Stimulated activated CD8-positive, alpha-beta memory T cell treated with anti-CD3 and anti-CD28 coated beads, Interleukin-12 subunit alpha, Interleukin-12 subunit beta, amount 100 ng/mL, for 24 hours (primary cell): Measurements from ENCODE around the gene DUSP16.
"Not testable (repeated sequence)": the region's sequence is repeated elsewhere in the genome, so short reads cannot be mapped to it uniquely, and the experiment has no call there.

Experiments
- DNase-seq: peaks from one replicate; pipeline ENCODE4 v3.0.0-alpha.2; 2020; ENCODE audit errors: extremely low read depth

The DUSP16 gene

DNA sequence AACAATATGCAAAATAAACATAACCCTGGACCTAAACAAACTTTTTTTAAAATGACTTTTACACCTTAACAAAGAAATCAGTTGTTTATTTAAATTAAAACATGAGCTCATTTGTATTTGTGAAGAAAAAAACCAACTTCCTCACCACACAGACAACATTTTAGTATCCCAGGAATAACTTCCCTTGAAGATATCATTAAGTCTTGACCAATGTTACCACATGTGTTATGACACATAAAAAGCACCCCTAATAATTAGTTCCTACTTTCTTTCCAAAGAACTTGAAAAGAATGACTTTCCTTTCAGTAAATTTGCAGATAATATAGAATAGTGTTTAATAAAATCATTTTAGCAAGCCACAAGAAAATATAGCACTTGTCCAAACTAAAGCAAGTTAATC lies 42.4 kb downstream of the DUSP16 start:
- DNase-seq = no peak

DNA sequence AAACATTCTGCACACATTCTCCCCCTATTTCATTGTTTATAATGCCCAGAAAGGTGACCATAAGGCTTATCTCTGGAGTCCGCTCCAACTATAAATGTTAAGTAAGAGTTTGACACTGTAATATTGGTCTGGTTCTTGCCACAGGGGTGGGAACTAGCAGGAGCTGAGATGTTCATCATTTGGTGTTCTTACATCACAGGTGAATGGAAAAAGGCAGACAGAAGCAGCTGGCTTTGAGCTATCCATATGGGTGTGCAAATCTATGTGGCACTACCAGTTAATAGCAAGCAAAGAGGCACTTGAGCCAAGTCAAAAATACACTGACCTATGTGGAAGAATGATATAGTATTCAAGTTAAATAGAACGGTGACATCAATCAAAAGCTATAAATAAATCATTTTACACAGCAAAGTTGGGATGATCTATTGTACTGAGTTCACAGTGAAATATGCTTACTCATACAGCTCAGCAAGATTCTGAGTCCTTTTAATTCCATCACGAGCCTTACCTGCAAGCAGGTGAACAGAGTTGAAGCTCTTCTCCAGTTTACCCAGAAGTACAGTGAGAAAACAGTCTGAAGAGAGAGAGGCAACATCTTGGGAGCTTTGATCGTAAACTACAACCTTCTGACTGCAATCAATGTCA lies 43.2 kb downstream of the DUSP16 start:
- no peak for DNase-seq

DNA sequence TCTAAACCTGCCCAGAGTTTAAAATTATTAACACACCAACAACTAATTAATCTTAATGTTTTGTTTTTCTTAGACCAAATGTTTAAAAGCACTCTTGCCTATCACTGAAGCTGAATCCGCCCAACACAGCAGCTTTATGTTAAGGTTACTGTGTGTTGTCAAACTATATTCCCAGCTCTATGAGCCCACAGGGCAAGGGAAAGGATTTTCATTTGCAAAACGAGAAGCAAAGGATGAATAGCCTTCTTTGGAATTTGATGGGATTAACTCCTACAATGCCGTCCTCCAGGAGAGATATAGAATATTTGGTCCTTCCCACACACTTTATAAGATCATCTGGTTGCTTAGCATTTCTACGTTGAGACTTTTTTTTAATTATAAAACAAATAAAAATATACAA lies 43.7 kb downstream of the DUSP16 start:
- no peak for DNase-seq

- no peak for DNase-seq
These were observed 44.2 kb downstream of the DUSP16 start for GRCh38 chr12:12518464-12518845.

DNA sequence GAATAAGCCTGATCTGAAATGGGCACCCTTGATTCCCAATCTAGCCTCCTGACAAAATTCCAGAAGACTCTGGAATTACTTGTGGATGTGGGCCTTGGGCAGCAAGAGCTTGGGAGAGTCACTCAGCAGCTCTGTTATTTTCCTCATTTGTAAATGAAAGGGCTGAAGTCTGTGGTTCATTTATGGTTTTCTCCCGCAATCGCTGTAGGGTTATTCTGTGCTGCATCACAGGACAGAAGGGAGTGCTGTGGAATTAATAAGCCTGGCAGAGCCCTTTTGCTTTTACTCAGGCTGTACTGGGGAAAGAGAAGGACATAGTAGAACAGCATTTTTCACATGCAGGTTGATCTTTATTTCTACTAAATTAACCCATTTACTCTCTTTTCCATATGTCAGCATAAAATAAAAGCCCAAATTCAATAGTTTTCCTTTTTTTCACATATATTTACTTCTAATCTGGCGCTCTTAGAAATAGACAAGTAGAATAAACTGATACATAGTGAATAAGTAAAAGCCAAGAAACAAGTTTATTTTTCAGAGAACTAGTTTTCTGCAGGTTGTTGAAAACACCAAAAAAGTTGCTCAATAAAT lies 49.2 kb downstream of the DUSP16 start:
- DNase-seq = no peak

- no peak for DNase-seq
These were observed 50.6 kb downstream of the DUSP16 start for GRCh38 chr12:12511895-12512711.

GRCh38 chr12:12511021-12511783 lies 51.5 kb downstream of the DUSP16 start:
- no peak for DNase-seq

- DNase-seq = no peak
These were observed 52.1 kb downstream of the DUSP16 start for GRCh38 chr12:12510551-12510950.

GRCh38 chr12:12510141-12510540 lies 52.5 kb downstream of the DUSP16 start:
- DNase-seq = no peak

GRCh38 chr12:12508612-12509011 lies 54.1 kb downstream of the DUSP16 start:
- no peak for DNase-seq

GRCh38 chr12:12507121-12507520 lies 55.5 kb downstream of the DUSP16 start:
- no peak for DNase-seq

GRCh38 chr12:12506496-12506890 lies 56.2 kb downstream of the DUSP16 start:
- DNase-seq = no peak

- no peak for DNase-seq
These were observed 56.8 kb downstream of the DUSP16 start for GRCh38 chr12:12505544-12506495.

DNA sequence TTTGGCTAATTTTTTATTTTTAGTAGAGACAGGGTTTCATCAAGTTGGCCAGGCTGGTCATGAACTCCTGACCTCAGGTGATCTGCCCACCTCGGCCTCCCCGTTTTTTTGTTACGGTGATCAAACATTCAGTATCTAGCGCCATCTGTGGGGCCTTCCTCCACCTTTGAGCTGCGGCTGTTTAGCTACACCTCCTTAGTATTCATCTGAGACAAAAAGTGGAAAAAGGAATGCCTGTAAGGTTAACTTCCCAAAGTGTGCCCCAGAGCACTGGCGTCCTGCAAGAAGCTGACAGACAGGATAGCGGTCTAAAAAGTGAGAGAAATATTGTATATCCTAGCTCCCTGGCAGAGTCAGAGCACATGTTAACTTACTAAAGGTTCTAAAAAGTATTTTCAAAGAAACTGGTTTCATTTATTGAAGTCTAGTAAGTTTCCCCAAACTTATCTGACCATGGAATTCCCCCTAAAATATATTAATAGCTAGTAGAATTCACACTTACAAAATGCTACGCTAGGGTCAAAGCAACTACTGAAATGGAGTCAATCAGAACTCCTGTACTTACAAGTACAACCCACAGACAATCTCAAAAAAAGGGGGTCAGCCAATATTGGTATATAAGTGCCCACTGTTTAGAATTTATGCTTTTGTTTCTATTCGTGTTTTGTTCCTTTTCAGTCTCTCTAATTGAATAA lies 59.1 kb downstream of the DUSP16 start:
- DNase-seq = no peak

- no peak for DNase-seq
These were observed 59.9 kb downstream of the DUSP16 start for GRCh38 chr12:12502815-12503151.

DNA sequence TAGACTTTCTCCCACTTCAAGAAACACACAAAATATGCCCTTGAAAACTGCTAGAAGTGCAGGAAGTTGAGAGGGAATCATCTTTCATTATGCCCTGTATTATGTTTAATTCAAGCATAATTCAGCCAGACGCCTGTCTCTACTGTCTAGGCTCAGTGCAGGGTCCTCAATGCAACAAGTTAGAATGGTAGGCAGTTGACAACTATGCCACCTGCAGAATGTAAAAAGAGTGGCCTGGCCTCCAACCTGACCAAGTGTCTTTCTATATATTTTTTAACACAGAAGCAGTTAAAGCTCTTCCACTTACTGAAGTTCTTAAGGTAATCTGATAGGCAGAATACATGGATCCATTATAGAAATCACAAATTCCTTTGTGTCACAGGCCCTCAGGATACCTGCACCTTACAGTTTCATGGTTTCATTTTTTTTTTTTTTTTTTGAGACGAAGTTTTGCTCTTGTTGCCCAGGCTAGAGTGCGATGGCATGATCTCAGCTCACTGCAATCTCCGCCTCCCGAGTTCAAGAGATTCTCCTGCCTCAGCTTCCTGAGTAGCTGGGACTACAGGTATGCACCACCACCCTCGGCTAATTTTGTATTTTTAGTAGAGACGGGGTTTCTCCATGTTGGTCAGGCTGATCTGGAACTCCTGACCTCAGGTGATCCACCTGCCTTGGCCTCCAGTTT lies 60.4 kb downstream of the DUSP16 start:
- DNase-seq = not testable (repeated sequence)

DNA sequence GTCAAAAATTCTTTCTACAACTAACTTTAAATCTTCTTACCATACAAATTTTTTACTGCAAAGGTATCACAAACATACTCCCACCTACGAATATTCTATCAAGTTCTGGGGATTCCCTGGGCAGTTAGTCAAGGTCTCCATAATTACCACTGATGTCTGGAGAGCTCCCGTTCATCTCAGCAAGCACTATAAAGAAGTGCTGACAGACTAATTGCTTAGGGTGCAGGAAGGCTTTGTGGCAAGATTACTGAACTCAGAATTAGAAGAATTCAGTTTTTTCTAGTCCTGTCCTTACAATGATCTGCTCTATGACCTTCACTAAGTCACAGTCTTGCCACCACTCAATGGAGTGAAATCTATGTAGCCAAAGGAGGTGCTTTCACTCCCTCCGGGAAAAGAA lies 61.5 kb downstream of the DUSP16 start:
- no peak for DNase-seq

DNA sequence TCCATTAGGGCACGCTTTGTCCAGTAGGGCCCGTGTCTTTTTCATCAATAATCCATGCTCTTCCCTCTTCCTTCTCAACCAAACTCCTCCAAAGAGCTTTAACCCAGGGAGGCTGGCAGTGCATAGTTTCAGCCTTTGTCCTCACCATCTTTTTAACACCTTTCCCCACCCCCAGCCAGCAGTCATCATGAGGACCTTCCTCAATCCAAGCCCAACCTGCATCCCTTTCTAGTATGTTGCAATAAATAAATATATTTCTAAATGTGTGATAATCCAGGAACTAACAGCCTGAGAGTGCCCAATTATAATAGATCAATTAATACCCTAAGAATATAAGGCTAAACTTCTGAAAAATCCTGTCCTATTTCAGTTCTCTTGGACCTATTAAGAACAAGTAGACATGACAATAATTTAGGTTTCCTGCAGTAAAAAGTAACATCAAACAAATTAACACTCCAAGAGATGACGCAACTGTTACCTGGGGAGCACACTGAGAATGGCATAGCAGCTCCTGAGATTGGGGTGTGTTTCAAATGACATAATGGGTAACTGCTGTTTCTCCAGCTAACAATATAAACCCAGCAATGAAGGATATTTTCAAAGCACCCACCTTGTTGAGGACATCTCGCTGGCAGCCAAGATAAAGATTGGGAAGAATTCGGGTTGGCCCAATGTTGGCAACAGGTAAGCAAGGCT lies 62.6 kb downstream of the DUSP16 start:
- DNase-seq = no peak

- no peak for DNase-seq
These were observed 64.5 kb downstream of the DUSP16 start for GRCh38 chr12:12498210-12498609.

DNA sequence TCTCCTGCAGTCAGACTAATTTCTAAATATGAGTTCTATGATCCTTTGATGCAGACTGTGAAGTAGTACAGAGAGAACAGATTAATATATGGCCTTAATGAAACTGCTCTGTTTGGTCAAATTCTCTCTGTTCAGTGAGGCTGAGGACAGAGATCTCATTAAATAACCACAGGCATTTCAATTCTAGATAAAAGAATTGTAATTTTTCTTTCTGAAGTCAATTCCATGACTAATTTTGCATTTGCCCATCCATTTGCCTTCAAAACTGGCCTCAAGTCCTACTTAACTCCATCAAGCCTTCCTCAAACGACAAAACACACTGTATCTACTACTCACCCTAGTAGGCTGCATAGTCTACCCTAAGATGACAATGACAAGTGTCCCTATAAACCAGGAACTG lies 67.1 kb downstream of the DUSP16 start:
- no peak for DNase-seq
